A204.1 (cell line): ENCODE results near the gene MTMR3.
"Not testable (repeated sequence)": the region's sequence is repeated elsewhere in the genome, so short reads cannot be mapped to it uniquely, and the experiment has no call there.

ENCODE experiments used
- FAIRE-seq: peaks from 2 replicates; lab custom pipeline; 2012; peaks lifted over from hg19 to GRCh38; lab: Jason Lieb, UNC

The MTMR3 gene

DNA sequence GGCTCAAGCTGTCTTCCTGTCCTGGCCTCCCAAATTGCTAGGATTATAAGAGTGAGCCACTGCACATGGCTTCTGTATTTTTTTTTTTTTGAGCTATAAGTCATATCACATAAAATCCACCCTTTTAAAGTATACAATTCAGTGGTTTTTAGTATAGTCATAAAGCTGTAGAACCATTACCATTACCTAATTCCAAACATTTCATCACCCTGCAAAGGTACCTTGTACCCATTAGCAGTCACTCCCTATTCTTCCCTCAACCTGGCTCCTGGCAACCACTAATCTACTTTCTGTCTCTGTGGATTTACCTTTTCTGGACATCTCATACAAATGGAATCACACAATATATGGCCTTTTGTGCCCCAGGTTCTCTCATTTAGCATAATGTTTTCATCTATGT lies 84.5 kb downstream of the MTMR3 start:
- FAIRE-seq: no peak

DNA sequence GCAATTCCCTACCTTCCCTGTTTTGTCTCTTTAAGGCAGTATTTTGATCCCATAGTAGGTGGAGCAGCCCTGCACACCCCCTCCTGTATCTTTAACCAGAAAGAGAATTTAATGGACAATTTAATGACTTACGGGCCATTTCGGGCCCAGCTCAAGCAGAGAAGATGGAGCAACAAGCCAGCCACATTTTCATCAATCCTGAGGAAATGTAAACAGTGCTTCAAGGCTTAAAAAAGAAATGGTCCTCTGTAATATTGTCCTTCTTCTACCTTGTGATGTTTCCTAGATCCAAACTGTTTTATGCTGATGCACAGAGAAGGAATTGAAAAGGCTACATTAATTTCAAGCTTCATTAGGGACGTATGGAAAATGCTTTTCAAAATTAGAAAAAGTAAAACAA lies 88.6 kb downstream of the MTMR3 start:
- no peak for FAIRE-seq

DNA sequence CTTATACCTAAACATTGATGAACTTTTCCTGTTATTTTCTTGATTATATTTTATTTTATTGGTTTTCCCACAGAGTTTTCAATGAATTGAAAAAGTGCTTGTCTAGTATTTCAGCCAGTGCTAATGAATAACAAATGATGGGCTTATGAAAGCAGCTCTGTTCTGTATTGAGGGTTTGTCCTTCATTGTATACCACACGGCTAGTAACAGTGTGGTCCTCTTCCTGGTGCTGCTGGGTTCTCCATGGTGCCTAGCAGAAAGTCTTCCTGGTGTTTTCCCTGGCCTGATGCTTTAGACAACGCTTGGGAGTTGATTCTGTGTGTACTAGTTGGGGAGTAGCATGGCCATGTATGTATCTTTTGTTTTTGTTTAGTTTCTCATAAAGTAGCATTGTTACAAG lies 89.1 kb downstream of the MTMR3 start:
- FAIRE-seq: no peak

DNA sequence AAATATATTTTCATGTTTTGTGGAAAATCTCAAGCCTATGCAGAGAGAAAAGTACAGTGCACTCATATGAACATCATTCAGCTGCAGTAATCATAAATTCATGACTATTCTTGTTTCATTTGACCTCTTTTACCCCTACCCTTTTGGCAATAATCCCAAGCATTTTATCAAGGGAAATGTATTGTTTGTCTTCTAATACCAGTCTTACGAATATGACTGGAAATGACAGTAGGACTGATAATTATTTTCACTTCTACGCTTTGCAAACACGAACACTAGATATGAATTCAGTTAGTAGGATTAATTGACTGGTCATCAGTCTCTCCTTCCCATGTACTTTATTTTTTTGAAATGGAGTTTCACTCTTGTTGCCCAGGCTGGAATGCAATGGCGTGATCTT lies 90.3 kb downstream of the MTMR3 start:
- FAIRE-seq: no peak

DNA sequence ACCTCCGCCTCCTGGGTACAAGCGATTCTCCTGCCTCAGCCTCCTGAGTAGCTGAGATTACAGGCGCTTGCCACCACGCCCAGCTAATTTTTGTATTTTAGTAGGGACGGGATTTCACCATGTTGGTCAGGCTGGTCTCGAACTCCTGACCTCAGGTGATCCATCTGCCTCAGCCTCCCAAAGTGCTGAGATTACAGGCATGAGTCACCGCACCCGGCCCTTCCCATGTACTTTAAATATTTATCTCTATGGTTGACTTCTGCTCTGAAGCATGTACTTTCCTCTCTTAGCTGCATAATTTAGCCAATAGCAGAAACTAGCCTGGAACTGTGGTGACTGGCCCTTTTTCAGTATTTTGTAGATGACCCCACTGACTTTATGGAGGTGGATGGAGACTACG lies 90.7 kb downstream of the MTMR3 start:
- not testable (repeated sequence) for FAIRE-seq

DNA sequence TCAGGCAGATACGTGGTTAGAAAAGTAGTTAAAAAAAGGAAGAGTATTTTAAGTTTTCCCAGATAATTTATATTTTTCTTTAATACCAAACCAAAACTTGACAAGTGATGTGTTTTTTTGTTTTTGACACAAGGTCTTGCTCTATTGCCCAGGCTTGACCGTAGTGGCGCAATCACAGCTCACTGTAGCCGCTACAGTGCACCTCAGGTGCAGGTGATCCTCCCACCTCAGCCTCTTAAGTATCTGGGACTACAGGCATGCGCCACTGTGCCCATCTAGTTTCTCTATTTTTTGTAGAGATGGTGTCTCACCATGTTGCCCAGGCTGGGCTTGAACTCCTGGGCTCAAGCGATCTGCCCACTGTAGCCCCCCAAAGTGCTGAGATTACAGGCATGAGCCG lies 92.5 kb downstream of the MTMR3 start:
- no peak for FAIRE-seq

DNA sequence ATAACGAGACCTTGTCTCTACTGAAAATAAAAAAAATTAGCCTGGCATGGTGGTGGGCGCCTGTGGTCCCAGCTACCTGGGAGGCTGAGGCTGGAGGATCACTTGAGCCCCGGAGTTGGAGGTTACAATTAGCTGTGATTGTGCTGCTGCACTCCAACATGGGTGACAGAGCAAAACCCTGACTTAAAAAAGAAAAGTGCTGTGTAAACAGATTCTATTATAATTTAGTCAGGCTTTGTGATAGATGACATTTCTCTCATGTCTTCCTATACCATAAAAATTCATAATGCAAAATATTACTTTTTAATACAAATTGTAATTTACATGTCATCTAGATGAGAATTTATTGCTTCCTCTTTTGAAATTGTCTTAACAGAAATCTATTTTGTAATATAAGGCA lies 94.1 kb downstream of the MTMR3 start:
- peak; percentile 59 for FAIRE-seq

DNA sequence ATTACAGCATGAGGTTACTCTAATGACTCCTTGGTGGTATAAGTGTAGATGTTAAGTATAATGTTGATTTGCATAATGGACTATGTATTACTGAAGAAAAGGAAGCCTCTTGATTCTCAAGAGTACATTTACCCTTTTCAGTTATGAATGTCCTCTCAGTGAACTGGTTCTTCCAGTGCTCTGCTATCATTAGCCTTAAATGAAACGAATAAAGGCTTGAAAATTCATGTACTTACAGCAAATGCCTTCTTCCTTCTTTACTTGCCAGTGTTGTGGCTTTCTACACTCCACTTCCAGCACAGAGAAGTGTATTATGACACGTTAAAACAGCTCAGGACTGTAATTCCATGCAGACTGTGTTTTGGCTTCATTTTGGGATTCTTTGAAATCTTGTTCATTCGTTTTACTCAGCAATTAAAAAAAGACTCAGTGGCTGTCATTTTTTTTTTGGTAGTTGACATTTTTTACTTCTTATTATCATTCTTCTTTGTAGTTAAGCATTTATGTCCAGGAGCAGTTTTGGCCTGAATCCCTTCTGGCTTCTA lies 96.9 kb downstream of the MTMR3 start:
- no peak for FAIRE-seq

DNA sequence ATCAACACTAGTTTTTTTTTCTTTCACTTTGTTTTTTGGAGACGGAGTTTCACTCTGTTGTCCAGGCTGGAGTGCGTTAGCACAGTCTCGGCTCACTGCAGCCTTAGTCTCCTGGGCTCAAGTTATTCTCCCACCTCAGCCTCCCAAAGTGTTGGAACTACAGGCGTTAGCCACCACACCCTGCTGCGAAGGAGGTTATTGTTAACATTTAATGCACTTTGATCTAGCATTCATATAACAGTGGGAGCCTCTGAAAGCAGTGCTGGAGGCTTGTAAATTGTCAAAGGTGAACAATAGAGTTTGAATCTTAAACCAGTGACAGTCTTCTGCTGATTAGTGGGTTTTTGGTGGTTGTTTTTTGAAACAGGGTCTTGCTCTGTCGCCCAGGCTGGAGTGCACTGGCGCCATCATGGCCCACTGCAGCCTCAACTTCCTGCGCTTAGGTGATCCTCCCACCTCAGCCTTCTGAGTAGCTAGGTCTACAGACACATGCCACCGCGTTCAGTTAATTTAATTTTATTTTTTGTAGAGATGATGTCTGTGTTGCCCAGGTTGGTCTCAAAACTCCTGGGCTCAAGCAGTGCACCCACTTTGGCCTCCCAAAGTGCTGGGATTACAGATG lies 100.4 kb downstream of the MTMR3 start:
- FAIRE-seq: no peak

DNA sequence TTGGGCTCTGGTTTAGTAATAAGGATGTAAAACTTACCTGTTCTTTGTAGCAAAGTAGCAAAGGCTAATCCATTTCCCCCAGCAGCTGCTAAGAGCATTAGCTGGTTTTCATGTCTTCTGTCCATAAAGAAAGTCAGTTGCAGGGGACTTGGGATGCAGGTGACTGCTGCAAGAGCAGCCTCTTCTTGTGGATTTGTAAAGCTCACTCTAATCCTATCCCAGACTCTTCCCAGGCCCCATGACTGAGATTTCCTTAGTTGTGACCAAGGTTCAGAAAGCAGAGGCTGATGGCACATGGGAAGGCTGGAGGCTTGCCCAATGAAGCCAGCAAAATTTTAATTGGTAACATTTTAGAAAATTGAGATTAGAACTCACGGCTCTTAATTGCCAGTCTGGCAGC lies 102.9 kb downstream of the MTMR3 start:
- FAIRE-seq: no peak

DNA sequence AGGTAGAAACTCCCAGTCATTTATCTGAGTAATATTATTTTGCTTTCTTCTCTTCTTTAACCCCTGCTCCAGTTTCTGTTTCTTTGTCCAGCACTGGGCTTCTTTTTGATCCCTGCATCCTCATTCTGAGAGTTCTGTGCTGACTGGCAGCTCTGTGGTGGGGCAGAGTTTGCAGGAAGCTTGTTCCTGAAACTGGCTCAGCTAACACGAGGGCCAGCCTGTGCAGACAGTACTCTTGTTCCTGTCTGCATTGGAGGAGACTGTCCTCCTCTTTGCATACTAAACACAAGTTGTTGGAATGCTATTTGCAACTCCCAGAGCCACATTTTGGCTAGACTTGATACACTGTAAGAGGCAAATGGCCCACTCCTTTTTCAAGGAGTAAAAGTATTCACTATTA lies 104.2 kb downstream of the MTMR3 start:
- no peak for FAIRE-seq

DNA sequence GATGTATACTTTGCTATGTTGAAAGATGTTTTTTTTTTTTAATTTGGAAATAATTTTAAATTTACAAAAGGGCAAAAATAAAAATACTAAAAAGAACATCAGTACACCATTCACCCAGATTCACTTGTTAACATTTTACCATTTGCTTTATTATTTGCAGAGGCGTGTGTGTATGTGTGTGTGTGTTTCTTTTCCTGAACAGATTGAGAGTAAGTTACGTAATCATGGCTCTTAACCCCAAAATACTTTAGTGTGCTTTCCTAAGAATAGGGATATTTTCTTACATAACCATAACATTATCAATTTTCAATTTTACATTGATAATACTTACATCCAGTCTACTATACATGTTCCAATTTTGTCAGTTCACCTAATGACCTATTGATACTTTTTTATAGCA lies 105.7 kb downstream of the MTMR3 start:
- no peak for FAIRE-seq

DNA sequence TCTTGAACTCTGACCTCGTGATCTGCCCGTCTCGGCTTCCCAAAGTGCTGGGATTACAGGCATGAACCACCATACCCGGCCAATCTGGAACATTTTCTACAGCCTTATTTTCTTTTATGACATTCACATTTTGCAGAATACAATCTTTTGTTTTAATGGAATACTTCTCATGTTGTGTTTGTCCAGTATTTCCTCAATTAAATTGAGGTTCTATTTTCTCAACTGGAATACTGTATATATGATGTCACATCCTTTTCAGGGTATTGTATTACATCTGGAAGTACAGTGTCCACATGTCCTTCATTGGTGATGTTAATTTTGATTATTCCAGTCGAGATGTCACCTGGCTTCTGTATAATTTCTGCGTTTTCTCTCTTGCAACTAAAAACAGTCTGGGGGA lies 106.5 kb downstream of the MTMR3 start:
- FAIRE-seq: no peak

DNA sequence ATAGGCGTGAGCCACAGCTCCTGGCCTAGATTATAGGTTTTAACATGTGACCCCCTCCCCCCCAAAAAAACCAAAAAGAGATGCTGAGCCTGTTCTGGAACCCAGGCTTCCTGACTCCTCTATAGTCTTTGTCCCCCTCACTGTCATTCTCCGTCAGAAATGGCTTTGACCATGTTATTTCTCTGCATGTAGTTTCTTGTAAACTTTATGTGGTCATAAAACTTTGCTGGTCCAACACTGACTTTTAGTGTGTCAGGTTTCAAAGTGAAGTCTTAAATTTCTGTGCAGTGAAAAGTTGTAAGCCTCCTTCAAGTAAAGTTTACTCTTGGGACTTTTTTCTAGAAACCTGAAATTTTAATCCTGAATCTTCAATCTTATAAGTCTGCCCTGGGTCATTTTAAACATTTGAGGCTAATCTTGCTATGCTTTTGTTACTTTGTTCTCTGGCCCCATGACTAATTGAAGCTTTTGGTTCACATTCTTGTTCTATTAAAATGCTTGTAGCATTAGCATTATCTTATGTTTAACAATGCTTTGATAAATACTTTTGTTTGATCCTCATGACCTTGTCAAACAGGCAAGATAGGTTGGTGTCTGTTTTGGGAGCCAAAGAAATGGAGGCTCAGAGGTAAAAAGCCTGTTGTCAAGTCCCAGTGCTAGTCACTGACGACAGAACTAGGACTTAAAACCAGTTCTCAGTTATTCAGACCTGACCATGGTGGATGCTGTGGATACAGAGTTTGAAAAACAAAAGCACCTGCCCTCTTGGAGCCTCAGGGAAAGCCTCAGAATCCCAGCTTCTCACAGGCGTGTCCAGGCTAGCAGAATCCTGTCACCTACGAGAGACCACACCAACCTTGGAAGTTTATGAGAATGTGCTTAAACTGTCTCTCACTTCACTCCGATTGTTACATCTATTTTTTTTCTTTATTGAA lies 109.6 kb downstream of the MTMR3 start:
- no peak for FAIRE-seq

DNA sequence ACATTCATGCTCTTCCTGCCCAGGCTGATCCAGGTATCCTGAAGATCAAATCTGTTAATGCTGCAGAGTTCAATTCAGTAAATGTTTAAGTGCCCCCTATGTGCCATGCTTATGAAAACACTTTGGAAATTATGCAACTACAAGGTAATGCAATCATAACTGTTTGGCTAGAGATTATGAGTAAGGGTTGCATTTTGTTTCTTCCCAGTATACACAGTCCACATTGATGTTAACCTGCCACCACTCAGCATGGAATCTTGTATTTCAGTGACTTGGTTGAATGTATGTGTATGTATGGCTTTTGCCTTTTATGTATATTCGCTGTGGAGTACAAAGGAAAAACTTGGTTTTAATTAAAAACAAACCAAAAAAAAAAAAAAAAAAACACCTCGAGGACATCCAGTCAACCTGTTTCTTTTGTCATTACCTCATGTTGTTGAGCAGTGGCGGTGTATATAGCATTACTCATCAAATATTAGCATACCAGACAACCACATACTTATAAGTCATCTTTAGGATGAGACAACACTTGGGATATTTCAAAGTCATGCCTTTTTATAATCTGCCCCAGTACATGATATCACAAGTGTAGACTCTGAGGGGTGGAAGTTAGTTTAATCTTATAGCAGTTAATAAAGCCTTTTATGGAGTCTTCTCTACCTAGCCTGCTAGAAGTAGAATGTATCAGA lies 111.2 kb downstream of the MTMR3 start:
- FAIRE-seq: no peak

DNA sequence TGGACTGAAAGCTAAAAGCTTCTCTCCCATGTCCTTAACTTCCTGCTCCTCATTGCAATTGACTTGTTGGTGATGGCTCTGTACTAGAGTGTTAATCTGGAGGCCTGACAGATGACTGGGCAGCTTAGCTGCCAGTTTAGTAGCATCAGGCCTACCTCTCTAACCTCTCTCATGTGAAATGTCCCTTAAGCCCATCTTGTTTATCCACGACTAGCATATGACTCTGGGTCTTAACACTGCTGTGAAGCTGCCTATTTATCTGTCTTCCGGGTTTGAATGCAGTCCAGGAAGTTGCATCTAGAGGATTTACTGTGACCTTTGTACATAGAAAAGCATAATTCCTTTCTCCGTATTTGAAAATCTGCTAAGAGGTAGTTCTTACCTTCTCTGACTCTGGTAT lies 112.0 kb downstream of the MTMR3 start:
- FAIRE-seq: no peak

DNA sequence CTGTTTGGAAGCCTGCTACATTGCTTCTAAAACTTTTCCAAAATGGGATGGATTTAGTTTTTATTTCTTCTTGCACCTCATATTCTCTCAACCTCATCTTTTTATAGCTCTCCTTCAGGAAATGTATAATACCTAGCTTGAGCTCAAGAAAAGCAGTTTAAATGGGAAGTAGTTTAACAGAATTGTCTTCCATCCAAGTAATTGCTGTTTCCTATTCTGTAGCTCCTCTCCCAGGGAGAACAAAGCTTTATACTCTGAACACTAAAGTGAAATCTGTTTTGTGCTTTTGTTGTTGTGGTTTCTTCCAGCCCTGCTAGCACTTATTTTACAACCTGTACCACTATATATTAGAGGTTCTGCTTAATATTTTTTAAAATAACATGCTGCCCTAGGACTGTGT lies 114.1 kb downstream of the MTMR3 start:
- no peak for FAIRE-seq

DNA sequence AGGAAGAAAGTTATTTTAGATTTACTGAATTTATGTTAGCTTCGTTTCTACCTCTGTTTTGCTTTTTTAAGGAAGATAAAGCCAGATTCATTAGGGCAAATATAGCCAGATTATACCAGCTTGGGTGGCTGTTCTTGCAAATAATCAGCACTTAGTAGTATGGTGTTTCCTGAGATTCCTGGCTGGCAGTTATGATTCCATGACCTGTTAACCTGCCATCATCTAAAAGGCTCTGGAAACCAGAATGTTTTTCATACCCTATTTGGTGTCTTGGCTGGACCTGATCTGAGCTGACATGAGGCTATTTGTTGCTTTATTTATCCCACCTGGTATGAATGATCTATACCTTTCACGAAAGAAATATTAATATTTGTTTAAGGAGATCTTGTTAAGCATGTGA lies 114.5 kb downstream of the MTMR3 start:
- no peak for FAIRE-seq

DNA sequence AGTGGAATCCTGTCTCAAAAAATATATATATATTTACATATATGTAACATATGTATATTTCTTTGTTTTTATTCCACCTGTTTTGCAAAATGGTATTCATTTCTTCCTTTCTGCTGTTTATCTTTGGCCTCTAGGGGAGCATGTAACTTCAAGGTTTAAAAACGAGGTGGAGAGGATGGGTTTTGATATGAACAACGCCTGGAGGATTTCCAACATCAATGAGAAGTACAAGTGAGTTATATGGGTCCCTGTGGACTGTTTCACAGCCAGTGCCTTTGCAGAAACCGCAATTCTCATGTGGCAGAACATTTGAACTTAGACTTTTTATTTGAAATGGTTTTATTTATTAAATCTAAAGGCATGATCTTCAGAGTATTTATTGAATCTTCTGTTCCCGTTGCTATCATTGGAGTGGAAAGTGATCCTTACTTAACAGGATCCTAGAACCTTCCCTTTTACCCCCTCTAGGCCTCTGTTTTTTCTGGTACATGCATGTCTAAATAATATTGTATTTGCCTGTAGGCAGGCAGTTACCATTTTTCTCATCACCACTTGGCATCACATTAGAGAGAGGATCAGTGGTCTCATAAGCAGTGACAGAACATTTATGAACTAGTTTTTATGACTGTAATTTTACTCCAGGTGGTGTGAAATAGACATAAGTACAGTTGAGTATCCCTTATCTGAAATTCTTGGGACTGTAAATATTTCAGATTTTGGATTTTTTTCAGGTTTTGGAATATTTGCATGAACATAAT lies 115.8 kb downstream of the MTMR3 start:
- no peak for FAIRE-seq

DNA sequence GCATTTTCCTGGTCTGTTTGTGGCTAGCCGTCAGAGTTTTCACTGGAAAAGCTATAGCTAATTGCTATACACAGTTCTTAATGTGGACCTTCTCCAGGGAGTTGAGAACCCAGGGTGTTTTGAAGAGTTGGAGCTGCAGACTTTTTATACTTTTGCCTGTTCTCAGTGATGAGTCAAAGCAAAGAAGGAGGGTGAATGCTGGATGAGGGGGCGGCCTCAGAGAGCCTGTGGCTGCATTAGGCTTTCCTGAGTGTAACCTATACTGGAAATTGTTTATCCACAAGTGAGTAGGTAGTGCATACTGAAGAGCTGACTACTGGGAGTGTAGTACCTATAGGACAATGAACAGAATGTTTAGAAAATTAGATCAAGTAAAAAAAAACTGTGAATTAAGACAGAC lies 117.6 kb downstream of the MTMR3 start:
- FAIRE-seq: no peak

DNA sequence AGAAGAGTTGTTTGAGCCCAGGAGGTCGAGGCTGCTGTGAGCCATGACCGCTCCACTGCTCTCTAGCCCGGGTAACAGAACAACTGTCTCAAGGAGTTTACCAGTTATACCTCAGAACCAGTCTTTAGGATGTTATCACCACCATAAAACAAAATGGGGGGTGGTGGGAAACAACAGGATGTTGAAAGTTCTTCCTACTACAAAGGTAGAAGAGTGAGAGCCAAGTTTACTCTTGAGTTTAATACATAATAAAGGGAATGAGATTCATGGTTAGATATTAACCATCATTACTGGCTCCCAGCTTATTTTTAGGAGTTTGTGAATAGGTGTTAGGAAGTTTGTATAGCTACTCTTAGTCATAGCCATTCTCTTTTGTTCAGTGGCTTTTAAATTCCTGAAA lies 118.5 kb downstream of the MTMR3 start:
- no peak for FAIRE-seq

DNA sequence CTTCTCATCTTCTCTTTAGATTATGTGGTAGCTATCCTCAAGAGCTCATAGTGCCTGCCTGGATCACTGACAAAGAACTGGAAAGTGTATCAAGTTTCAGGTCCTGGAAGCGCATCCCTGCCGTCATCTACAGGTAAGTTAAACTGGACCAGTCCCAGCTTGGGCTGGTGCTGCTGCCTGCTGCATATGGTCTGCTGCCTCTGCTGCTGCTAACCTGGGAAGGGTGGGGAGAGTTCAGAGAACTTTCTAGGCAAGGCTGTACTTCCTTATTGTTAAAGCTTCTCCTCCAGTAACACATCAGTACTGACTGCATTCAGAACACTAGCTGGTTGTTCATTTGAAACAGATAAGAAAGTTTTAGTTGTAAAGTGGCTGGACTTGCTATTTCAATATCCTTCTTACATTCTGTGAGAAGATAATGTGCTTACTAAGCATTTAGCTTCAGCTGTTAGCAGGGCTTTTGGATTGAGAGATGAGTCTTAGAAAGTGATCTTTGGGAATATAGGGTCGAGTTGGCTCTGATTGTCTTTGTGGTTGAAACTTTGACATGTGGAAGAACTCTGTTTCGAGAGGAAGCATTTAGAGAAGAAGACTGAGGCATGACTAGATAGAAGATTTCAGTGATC lies 120.0 kb downstream of the MTMR3 start:
- no peak for FAIRE-seq
